ENCODE data around the gene OLFML3.
A peak's percentile ranks its signal among the peaks of the same experiment; 100 is the strongest.

The OLFML3 gene

DNA sequence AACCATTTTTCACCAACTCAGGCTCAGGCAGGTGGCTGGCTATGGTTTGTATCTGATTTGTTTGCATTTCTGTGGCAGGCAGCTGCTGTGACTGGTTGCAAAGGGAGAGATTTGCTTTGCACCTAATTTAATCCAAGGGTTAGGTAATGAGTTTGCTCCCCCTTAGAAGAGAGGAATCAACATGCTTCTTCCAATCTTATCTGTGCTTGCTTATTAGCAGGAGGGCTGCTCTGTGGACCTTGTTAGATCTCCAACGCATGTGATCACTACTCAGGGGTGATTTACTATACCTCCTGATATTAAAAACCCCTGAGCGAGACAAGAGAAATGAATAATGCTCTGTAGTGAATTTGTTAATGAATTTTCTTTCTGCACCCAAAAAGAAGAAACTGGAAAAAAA, 20.5 kb downstream of the OLFML3 start:
- DNase-seq = no peak
- H2AFZ ChIP-seq (ENCODE audit: low read length) = no peak overlapping the region

DNA sequence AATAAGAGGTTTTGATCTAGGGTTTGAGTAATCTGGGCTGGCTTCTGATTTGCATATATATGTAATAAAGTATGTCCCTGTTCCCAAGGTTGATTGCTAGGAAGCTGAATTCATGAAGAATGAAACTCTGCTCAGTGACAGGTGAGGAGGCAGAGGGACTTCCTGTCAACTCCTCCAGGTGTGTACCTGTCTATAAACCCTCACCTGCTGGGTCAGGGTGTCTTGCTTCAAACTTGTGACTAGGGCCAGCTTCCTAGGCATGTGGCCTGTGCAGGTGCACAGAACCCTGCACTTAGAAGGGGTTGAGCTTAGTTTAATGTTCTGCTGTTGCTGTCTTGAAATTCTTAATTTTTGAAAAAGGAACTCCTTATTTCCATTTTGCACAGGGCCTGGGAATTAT, 21.1 kb downstream of the OLFML3 start:
- no peaks in the 10 kb centered on the region for H3F3A ChIP-seq (ENCODE audit: insufficient read depth, low read length)
- H3K27ac ChIP-seq (ENCODE audit: low read length) = no peak overlapping the region
- no peaks in the 10 kb centered on the region for H3K27me3 ChIP-seq (replicated peaks; ENCODE audit: insufficient read depth, low read length)
- no peaks in the 10 kb centered on the region for H3K79me2 ChIP-seq (ENCODE audit: low read length)
- no peak overlapping the region for H3K4me2 ChIP-seq (ENCODE audit: low read depth, low read length)
- H3K9me2 ChIP-seq (replicated peaks; ENCODE audit: insufficient read depth, low read length) = no peaks in the 10 kb centered on the region
- H3K9me3 ChIP-seq (replicated peaks; ENCODE audit: insufficient read depth, low read length) = no peaks in the 10 kb centered on the region
- H4K20me1 ChIP-seq (ENCODE audit: insufficient read depth, low read length) = no peaks in the 10 kb centered on the region
- DNase-seq = peak; percentile 12
- H3K4me3 ChIP-seq (ENCODE audit: low read length) = no peak overlapping the region
- H3K36me3 ChIP-seq (replicated peaks; ENCODE audit: insufficient read depth, low read length) = no peaks in the 10 kb centered on the region
- TF ChIP-seq EZH2phosphoT487 (IDR thresholded peaks at IDR 0.05; ENCODE audit: low read length) (no peak), EZH2 (optimal IDR thresholded peaks at IDR 0.05; ENCODE audit: low read depth, low read length) (no peak)
- TF ChIP-seq, protein P1, sequence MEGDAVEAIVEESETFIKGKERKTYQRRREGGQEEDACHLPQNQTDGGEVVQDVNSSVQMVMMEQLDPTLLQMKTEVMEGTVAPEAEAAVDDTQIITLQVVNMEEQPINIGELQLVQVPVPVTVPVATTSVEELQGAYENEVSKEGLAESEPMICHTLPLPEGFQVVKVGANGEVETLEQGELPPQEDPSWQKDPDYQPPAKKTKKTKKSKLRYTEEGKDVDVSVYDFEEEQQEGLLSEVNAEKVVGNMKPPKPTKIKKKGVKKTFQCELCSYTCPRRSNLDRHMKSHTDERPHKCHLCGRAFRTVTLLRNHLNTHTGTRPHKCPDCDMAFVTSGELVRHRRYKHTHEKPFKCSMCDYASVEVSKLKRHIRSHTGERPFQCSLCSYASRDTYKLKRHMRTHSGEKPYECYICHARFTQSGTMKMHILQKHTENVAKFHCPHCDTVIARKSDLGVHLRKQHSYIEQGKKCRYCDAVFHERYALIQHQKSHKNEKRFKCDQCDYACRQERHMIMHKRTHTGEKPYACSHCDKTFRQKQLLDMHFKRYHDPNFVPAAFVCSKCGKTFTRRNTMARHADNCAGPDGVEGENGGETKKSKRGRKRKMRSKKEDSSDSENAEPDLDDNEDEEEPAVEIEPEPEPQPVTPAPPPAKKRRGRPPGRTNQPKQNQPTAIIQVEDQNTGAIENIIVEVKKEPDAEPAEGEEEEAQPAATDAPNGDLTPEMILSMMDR (IDR thresholded peaks at IDR 0.05; ENCODE audit: low read length) = no peak
- H2AFZ ChIP-seq (ENCODE audit: low read length) = no peak overlapping the region
- H3K9ac ChIP-seq (ENCODE audit: low read length) = no peak overlapping the region
- H3K4me1 ChIP-seq (ENCODE audit: low read length) = no peaks in the 10 kb centered on the region

More for the DNA sequence above, 20.5 kb downstream of the OLFML3 start:
- Histone ChIP-seq H3K9me2 (replicated peaks; ENCODE audit: insufficient read depth, low read length) (no peaks in the 10 kb centered on the region), H3K27ac (ENCODE audit: low read length) (no peak overlapping the region), H4K20me1 (ENCODE audit: insufficient read depth, low read length) (no peaks in the 10 kb centered on the region), H3K36me3 (replicated peaks; ENCODE audit: insufficient read depth, low read length) (no peaks in the 10 kb centered on the region), H3K4me2 (ENCODE audit: low read depth, low read length) (no peak overlapping the region), H3K9ac (ENCODE audit: low read length) (no peak overlapping the region), H3K4me3 (ENCODE audit: low read length) (no peak overlapping the region), H3K4me1 (ENCODE audit: low read length) (no peaks in the 10 kb centered on the region), H3F3A (ENCODE audit: insufficient read depth, low read length) (no peaks in the 10 kb centered on the region), H3K79me2 (ENCODE audit: low read length) (no peaks in the 10 kb centered on the region), H3K27me3 (replicated peaks; ENCODE audit: insufficient read depth, low read length) (no peaks in the 10 kb centered on the region), H3K9me3 (replicated peaks; ENCODE audit: insufficient read depth, low read length) (no peaks in the 10 kb centered on the region)
- TF ChIP-seq EZH2phosphoT487 (IDR thresholded peaks at IDR 0.05; ENCODE audit: low read length) = no peak
- TF ChIP-seq, protein P1 (IDR thresholded peaks at IDR 0.05; ENCODE audit: low read length) = no peak
- TF ChIP-seq EZH2 (optimal IDR thresholded peaks at IDR 0.05; ENCODE audit: low read depth, low read length) = no peak

DNA sequence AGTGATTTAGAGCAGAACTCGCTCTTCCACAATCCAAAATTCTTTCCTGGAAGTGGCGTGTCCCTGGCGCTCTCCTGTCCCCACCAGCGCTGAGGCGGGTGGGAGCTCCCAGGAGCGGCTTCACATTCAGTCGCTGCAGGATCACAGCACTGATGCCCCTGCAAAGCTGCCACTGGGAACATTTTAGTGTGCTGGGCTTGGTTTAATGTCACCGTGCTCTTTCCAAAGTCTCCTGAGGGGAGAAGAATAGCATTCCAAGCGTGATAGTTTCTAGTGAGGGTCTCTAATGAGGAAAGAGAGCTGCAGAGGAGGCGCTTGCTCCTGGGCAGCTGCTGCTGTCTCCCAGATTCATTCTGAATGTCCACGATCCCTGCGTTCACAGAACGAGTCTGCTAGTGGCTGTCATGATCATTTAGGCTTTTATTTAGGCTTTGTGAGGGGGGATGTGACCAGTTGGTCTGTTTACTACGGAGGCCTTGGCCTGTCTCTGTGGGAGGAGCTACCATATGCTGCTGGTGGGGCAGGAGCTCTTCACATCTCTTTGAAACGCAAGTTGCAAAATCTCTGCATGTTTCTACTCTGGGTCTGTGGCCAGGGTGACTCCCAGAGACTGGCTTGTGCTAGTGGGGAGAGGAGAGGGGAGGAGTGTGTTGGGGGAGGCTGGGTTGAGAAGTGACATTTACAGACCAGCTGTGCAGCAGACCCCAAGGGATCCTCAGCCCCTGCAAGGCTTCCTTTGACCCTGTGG, 23.4 kb downstream of the OLFML3 start:
- Histone ChIP-seq H3K27ac (ENCODE audit: low read length) (no peak overlapping the region), H3K4me3 (ENCODE audit: low read length) (no peak overlapping the region), H3K9me2 (replicated peaks; ENCODE audit: insufficient read depth, low read length) (no peaks in the 10 kb centered on the region), H2AFZ (ENCODE audit: low read length) (no peak overlapping the region), H3K9me3 (replicated peaks; ENCODE audit: insufficient read depth, low read length) (no peaks in the 10 kb centered on the region), H3K79me2 (ENCODE audit: low read length) (no peaks in the 10 kb centered on the region), H3K27me3 (replicated peaks; ENCODE audit: insufficient read depth, low read length) (no peaks in the 10 kb centered on the region), H3K4me2 (ENCODE audit: low read depth, low read length) (no peak overlapping the region), H3K36me3 (replicated peaks; ENCODE audit: insufficient read depth, low read length) (no peaks in the 10 kb centered on the region), H3F3A (ENCODE audit: insufficient read depth, low read length) (no peaks in the 10 kb centered on the region), H3K9ac (ENCODE audit: low read length) (no peak overlapping the region), H3K4me1 (ENCODE audit: low read length) (no peaks in the 10 kb centered on the region), H4K20me1 (ENCODE audit: insufficient read depth, low read length) (no peaks in the 10 kb centered on the region)
- TF ChIP-seq EZH2phosphoT487 (IDR thresholded peaks at IDR 0.05; ENCODE audit: low read length) (no peak), EZH2 (optimal IDR thresholded peaks at IDR 0.05; ENCODE audit: low read depth, low read length) (no peak)
- TF ChIP-seq, protein P1 (IDR thresholded peaks at IDR 0.05; ENCODE audit: low read length) = no peak
- no peak for DNase-seq

Data from MM.1S (cell line).